HEK293T (cell line): ENCODE data around the gene FAM98C.

Source experiments
- ELF4 ChIP-seq: fragments of 450-650 bp; IDR thresholded peaks from 2 replicates; pipeline ENCODE4 v1.6.1; 2017; ENCODE audit warnings: antibody characterized with exemption
- FOXA1 ChIP-seq: fragments of 450-650 bp; IDR thresholded peaks from 2 replicates; pipeline ENCODE4 v1.6.1; 2016; ENCODE audit warnings: mild to moderate bottlenecking
- FOXM1 ChIP-seq: fragments of 450-650 bp; IDR thresholded peaks from 2 replicates; pipeline ENCODE4 v1.6.1; 2017; ENCODE audit warnings: mild to moderate bottlenecking, borderline replicate concordance
- HDGF ChIP-seq: fragments of 450-650 bp; IDR thresholded peaks from 2 replicates; pipeline ENCODE4 v1.6.1; 2017; ENCODE audit warnings: antibody characterized with exemption, borderline replicate concordance
- NFRKB ChIP-seq: fragments of 450-650 bp; IDR thresholded peaks from 2 replicates; pipeline ENCODE4 v1.6.1; 2016; ENCODE audit warnings: mild to moderate bottlenecking, moderate library complexity
- SP1 ChIP-seq: fragments of 450-650 bp; IDR thresholded peaks from 2 replicates; pipeline ENCODE4 v1.6.1; 2017
- SUZ12 ChIP-seq: fragments of 450-650 bp; IDR thresholded peaks from 2 replicates; pipeline ENCODE4 v1.6.1; 2016; ENCODE audit warnings: mild to moderate bottlenecking
- TARDBP ChIP-seq: fragments of 450-650 bp; IDR thresholded peaks from 2 replicates; pipeline ENCODE4 v1.6.1; 2016
- ZNF384 ChIP-seq: fragments of 450-650 bp; IDR thresholded peaks from 2 replicates; pipeline ENCODE4 v1.6.1; 2016
- TF ChIP-seq, protein P1 (sequence below): fragments of 450-650 bp; IDR thresholded peaks from 2 replicates; pipeline ENCODE4 v1.6.1; 2016

DNA sequence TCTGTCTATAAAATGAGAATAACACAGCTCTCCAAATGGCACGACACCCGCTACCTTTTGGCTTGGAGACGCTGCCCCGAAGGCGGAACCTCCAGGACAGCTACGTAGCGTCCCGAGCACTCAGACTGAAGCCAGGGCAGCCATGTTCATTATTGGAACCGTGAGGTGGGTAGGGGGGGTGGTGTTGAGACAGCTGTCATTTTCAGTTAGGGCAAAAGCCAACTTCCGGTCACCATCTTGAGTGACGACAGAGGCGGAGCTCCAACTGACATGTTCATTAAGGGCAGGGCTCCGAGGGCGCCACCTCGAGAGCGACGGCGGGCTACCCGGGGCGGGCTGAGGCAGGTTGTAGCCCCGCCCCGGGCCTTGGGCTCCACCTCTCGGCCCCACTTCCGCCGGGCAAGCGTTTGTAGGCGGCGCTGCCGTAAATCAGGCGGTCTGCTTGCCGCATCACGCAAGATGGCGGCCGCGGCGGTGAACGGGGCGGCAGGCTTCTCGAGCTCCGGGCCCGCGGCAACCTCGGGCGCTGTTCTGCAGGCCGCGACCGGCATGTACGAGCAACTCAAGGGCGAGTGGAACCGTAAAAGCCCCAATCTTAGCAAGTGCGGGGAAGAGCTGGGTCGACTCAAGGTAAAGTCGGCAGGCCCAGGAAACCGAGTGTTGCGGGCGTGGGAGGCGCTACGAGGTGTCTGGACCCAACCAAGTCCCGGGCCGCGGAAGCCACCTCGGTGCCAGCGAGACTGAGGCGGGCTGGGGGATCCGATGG lies 28.4 kb upstream of the FAM98C start, which contains the start of gene PSMD8:
- peak; percentile 81 for TF ChIP-seq ELF4
- no peak for TF ChIP-seq SP1
- TF ChIP-seq FOXM1, result no peak
- TF ChIP-seq HDGF, result no peak
- no peak for TF ChIP-seq FOXA1
- no peak for TF ChIP-seq SUZ12
- TF ChIP-seq, protein P1, sequence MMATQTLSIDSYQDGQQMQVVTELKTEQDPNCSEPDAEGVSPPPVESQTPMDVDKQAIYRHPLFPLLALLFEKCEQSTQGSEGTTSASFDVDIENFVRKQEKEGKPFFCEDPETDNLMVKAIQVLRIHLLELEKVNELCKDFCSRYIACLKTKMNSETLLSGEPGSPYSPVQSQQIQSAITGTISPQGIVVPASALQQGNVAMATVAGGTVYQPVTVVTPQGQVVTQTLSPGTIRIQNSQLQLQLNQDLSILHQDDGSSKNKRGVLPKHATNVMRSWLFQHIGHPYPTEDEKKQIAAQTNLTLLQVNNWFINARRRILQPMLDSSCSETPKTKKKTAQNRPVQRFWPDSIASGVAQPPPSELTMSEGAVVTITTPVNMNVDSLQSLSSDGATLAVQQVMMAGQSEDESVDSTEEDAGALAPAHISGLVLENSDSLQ, result peak; percentile 96
- TF ChIP-seq TARDBP, result no peak
- no peak for TF ChIP-seq ZNF384
- no peak for TF ChIP-seq NFRKB
